HepG2 (cell line): ENCODE data around the gene HIC1. TPM values are rescaled to one million over a fixed set of nuclear protein-coding genes. Genes with fewer than 3 reads are reported as not detected.
A peak's percentile ranks its signal among the peaks of the same experiment; 100 is the strongest.

Experiments used
- ATAC-seq: fragments of 200-7000 bp; cut with Tn5 transposase; 3 replicates; pipeline ENCODE4 v1.9.1; 2020; ENCODE audit warnings: mild to moderate bottlenecking, moderate library complexity
- BruUV-seq: library from RNA; stranded (reverse); fragments of 400-500 nt; replicated peaks from 2 replicates; lab custom pipeline; 2021; lab: Mats Ljungman, UMichigan
- CTCF ChIA-PET: fragments of 300-600 bp; formaldehyde crosslinking; extraction: SDS; loops from one replicate; lab custom pipeline; 2021; ENCODE audit warnings: low total read pairs, inconsistent platforms, low intra/inter-chr PET ratio; lab: Yijun Ruan, JAX
- POLR2A ChIA-PET: fragments of 350-600 bp; sonication (Branson Sonifier 250); formaldehyde crosslinking; loops from one replicate; lab custom pipeline; 2020; ENCODE audit warnings: antibody characterized with exemption, inconsistent platforms; lab: Yijun Ruan, JAX
- DNase-seq: peaks from one replicate; pipeline ENCODE4 v3.0.0-alpha.2; 2015; ENCODE audit warnings: low spot score
- FAIRE-seq: peaks from 3 replicates; lab custom pipeline; 2011; peaks lifted over from hg19 to GRCh38; lab: Jason Lieb, UNC
- H2AFZ ChIP-seq: one replicate; pipeline ENCODE4 v1.6.1; 2011; ENCODE audit warnings: low read length, inconsistent platforms
- H3K27ac ChIP-seq: fragments of 300-600 bp; 3 replicates; pipeline ENCODE4 v1.8.0; 2011; ENCODE audit warnings: mixed run types, mild to moderate bottlenecking, mixed read lengths, low read length, inconsistent platforms; ENCODE audit not compliant: insufficient read depth; ENCODE audit errors: extremely low read length
- H3K27me3 ChIP-seq, 2 experiments: fragments of 200-600 bp in 1 of 2; 2 replicates in 1 of 2; 3 replicates in 1 of 2; pipeline versions ENCODE4 v1.6.0 to v1.8.0; 2011; ENCODE audit warnings: low read length in 2 of 2, mild to moderate bottlenecking in 2 of 2, moderate library complexity in 2 of 2, inconsistent platforms in 1 of 2; ENCODE audit not compliant: insufficient read depth in 2 of 2, control insufficient read depth in 1 of 2
- H3K36me3 ChIP-seq, 2 experiments: fragments of 200-600 bp in 1 of 2; replicated peaks in 1 of 2; 2 replicates in 1 of 2; 3 replicates in 1 of 2; pipeline versions ENCODE4 v1.5.1 to v1.8.0; 2011; ENCODE audit warnings: low read length in 2 of 2, inconsistent platforms in 1 of 2; ENCODE audit not compliant: insufficient read depth in 2 of 2, control insufficient read depth in 1 of 2
- H3K4me1 ChIP-seq: 2 replicates; pipeline ENCODE4 v1.5.1; 2012; ENCODE audit warnings: low read length, inconsistent platforms; ENCODE audit not compliant: insufficient read depth
- H3K4me2 ChIP-seq: 2 replicates; pipeline ENCODE4 v1.6.0; 2011; ENCODE audit warnings: low read depth, low read length, inconsistent platforms
- H3K4me3 ChIP-seq, 3 experiments: fragments of 200-600 bp in 1 of 3; sonication (generic), shearing (Covaris generic) in 1 of 3; replicated peaks in 1 of 3; 2 replicates each; pipeline ENCODE4 v1.5.1; 2011 to 2016; ENCODE audit warnings: low read length in 3 of 3, inconsistent platforms in 2 of 3, low read depth in 2 of 3, mild to moderate bottlenecking in 2 of 3, control low read depth in 1 of 3, mixed read lengths in 1 of 3; ENCODE audit not compliant: insufficient read depth in 1 of 3
- H3K79me2 ChIP-seq: one replicate; pipeline ENCODE4 v1.6.1; 2011; ENCODE audit warnings: low read length, inconsistent platforms; ENCODE audit not compliant: insufficient read depth
- H3K9ac ChIP-seq: 2 replicates; pipeline ENCODE4 v1.6.0; 2011; ENCODE audit warnings: mild to moderate bottlenecking, low read depth, low read length, inconsistent platforms; ENCODE audit not compliant: insufficient read depth
- H3K9me3 ChIP-seq: 2 replicates; pipeline ENCODE4 v1.5.1; 2012; ENCODE audit warnings: mild to moderate bottlenecking, low read length
- H4K20me1 ChIP-seq: 2 replicates; pipeline ENCODE4 v1.6.0; 2011; ENCODE audit warnings: inconsistent platforms, mild to moderate bottlenecking, low read length, moderate library complexity; ENCODE audit not compliant: insufficient read depth
- E2F5 ChIP-seq: sonication (generic); formaldehyde crosslinking; conservative IDR thresholded peaks from 2 replicates; pipeline ENCODE4 v1.4.0; 2020; ENCODE audit warnings: missing genetic modification reagents
- HNRNPLL ChIP-seq: fragments of 200-400 bp; formaldehyde crosslinking; IDR thresholded peaks from 2 replicates; pipeline ENCODE4 v1.6.1; 2017; ENCODE audit warnings: mild to moderate bottlenecking, low read depth, low read length; ENCODE audit not compliant: poor library complexity, severe bottlenecking
- KDM2A ChIP-seq: sonication (generic); formaldehyde crosslinking; IDR thresholded peaks from 2 replicates; pipeline ENCODE4 v1.4.0; 2020; ENCODE audit warnings: low read depth, missing genetic modification reagents, borderline replicate concordance
- KDM6A ChIP-seq: IDR thresholded peaks from 2 replicates; pipeline ENCODE4 v1.6.1; 2016; ENCODE audit warnings: low read depth
- PATZ1 ChIP-seq: sonication (generic); formaldehyde crosslinking; IDR thresholded peaks from 2 replicates; pipeline ENCODE4 v1.4.0; 2020; ENCODE audit warnings: missing genetic modification reagents
- RFXAP ChIP-seq: sonication (generic); formaldehyde crosslinking; IDR thresholded peaks from 2 replicates; pipeline ENCODE4 v1.4.0; 2020; ENCODE audit warnings: missing genetic modification reagents, borderline replicate concordance
- SSRP1 ChIP-seq: IDR thresholded peaks from 2 replicates; pipeline ENCODE4 v1.6.1; 2016; ENCODE audit warnings: control low read depth
- TAF15 ChIP-seq: fragments of 200-400 bp; formaldehyde crosslinking; IDR thresholded peaks from one replicate; pipeline ENCODE4 v1.6.1; 2018; ENCODE audit warnings: mild to moderate bottlenecking, low read depth, low read length; ENCODE audit not compliant: poor library complexity, severe bottlenecking
- ZNF142 ChIP-seq: sonication (generic); formaldehyde crosslinking; IDR thresholded peaks from 2 replicates; pipeline ENCODE4 v1.4.0; 2020; ENCODE audit warnings: missing genetic modification reagents
- ZNF20 ChIP-seq: sonication (generic); formaldehyde crosslinking; IDR thresholded peaks from 2 replicates; pipeline ENCODE4 v1.4.0; 2020; ENCODE audit warnings: mild to moderate bottlenecking, moderate library complexity, missing genetic modification reagents
- ZNF24 ChIP-seq: fragments of 450-650 bp; IDR thresholded peaks from 2 replicates; pipeline ENCODE4 v1.6.1; 2017; ENCODE audit warnings: antibody characterized with exemption, mild to moderate bottlenecking
- ZSCAN22 ChIP-seq: sonication (generic); formaldehyde crosslinking; IDR thresholded peaks from 2 replicates; pipeline ENCODE4 v1.4.0; 2020; ENCODE audit warnings: mild to moderate bottlenecking, missing genetic modification reagents
- WGBS: methylation state at CpG from one replicate; pipeline ENCODE4 v1.1.6; 2017; ENCODE audit warnings: low lambda C conversion rate; 5-methylcytosine and 5-hydroxymethylcytosine counted together
- in situ Hi-C: cut with HindIII; loops from 2 replicates; pipeline ENCODE4 v1.10.0; 2017; ENCODE audit warnings: low pct_unique_long_range_greater_than_20kb; ENCODE audit not compliant: extremely low pct_ligation_motif_present
- intact Hi-C: fragments of 100-400 bp; cut with micrococcal nuclease; formaldehyde crosslinking; loops from one replicate; pipeline ENCODE4 v1.10.0; 2022; ENCODE audit not compliant: unreplicated experiment
- polyA plus RNA-seq, 8 experiments: library from polyadenylated mRNA; depleted of rRNA in 3 of 8; stranded (reverse) in 7 of 8; unstranded in 1 of 8; fragments of >200 nt; fragmentation: Illumina TruSeq in 4 of 8; extraction: Trizol in 4 of 8; gene quantifications; 2 replicates each; pipeline versions ENCODE4 v1.2.1 to v1.2.3, GENCODE V29; 2011 to 2016; ENCODE audit warnings: low read depth in 4 of 8, missing spikeins in 1 of 8, mixed read lengths in 1 of 8; ENCODE audit not compliant: insufficient read depth in 1 of 8
- total RNA-seq, 5 experiments: library from RNA; depleted of rRNA; stranded (reverse); fragments of >200 nt; fragmentation: Illumina TruSeq; extraction: Trizol; gene quantifications; 2 replicates each; pipeline ENCODE4 v1.2.3, GENCODE V29; 2016; ENCODE audit warnings: low read depth in 1 of 5

The HIC1 gene
- total and polyA plus RNA-seq, 2 of the 13 experiments (the other 11 are each of a cell fraction or from before 2014, with no cell fraction given), result 0.04 to 0.31 TPM

- TF ChIP-seq PATZ1 (no peak; the same call in 1 of the 2 replicates), SSRP1 (CRISPR knock-in tag) (no peak), KDM6A (CRISPR knock-in tag) (no peak)
Measured at GRCh38 chr17:2041561-2042389, 13.1 kb upstream of the HIC1 start, which contains the start of gene OVCA2 (continued).

GRCh38 chr17:2042390-2042847 lies 12.5 kb upstream of the HIC1 start:
- Histone ChIP-seq H4K20me1 (no peaks in the 10 kb centered on the region), H3K4me1 (peaks cover 8% of the 10 kb centered on the region), H3K4me3 (peak overlapping the region; percentile 70 to 81 (median 72)), H2AFZ (no peak overlapping the region), H3K9me3 (no peaks in the 10 kb centered on the region), H3K9ac (peak overlapping the region; percentile 85), H3K36me3 (peaks cover 4 to 15% of the 10 kb centered on the region in 2 experiments; a peak in 3 of 5 replicates), H3K27ac (peak overlapping the region; percentile 66), H3K4me2 (peak overlapping the region; percentile 86), H3K27me3 (no peaks in the 10 kb centered on the region), H3K79me2 (no peaks in the 10 kb centered on the region)
- ATAC-seq (peak; percentile 64), DNase-seq (no peak), FAIRE-seq (no peak)
- WGBS, result 26% methylated on average over 17 of the region's 17 CpGs
- POLR2A ChIA-PET, result no interaction called here
- intact Hi-C loops, result no loop called here
- no TSS peak for BruUV-seq
- in situ Hi-C loops, result loop anchor here (25.0 kb wide), 1 partner anchor 330 kb away; the partner anchor contains the start of genes TLCD2 and WDR81
- CTCF ChIA-PET, result interaction anchor here (1.9 kb wide), 1 partner anchor 134 kb away, joined by 8 read pairs; no protein-coding TSS in a partner anchor
- TF ChIP-seq E2F5 (no peak), ZNF142 (CRISPR knock-in tag) (no peak), RFXAP (CRISPR knock-in tag) (no peak), HNRNPLL (no peak), ZNF24 (no peak), ZNF20 (CRISPR knock-in tag) (no peak), TAF15 (no peak), KDM2A (CRISPR knock-in tag) (no peak), ZSCAN22 (CRISPR knock-in tag) (no peak)
